Posterior vena cava (tissue), 2 donors: ENCODE data around the gene EYA4. TPM values are rescaled to one million over a fixed set of nuclear protein-coding genes. Genes with fewer than 3 reads are reported as not detected.

Experiments used
- DNase-seq: peaks from one replicate; pipeline ENCODE4 v3.0.0-alpha.2; 2020; ENCODE audit warnings: low spot score
- intact Hi-C, 2 donors: fragments of 100-400 bp; cut with DNase I; formaldehyde crosslinking; loops; one replicate each; pipeline versions ENCODE4 v1.14.1 to v1.14.2; 2022 to 2023
- total RNA-seq, 2 donors: library from RNA; stranded (reverse); fragmentation: NEBNext Ultra II Directional; extraction: Animal tissue kit (Norgen Biotek cat#: 25700); gene quantifications; one replicate each; pipeline ENCODE4 v1.2.1, GENCODE V29; 2021
- donor health status: DM: yes; HTN: yes; CAD: no.
- donor health status: DM: yes; HTN: yes; CAD: no.

EYA4 gene
- total RNA-seq, 2 donors from 2014 or later, result 0.95 to 2.6 TPM

DNA sequence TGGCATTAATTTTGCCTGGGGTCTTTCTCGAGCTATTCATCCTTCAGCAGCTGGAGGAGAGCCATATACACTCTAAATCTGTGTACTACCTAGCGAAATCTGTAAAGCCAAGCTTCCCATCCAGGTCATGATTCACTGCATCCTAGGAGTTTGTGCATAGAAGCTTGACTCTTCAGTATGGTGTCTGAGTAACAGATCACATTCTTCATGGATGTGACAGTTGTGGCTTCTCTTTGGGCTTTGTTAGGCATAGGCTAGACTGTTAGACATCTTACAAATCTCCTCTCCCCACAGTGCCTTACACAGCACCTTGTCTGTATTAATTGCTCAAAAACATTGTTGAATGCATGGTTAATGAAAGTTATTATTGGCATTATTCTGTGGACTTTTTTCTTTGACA lies 177.0 kb downstream of the EYA4 start:
- no peak for DNase-seq
- intact Hi-C loops, result no loop called here

DNA sequence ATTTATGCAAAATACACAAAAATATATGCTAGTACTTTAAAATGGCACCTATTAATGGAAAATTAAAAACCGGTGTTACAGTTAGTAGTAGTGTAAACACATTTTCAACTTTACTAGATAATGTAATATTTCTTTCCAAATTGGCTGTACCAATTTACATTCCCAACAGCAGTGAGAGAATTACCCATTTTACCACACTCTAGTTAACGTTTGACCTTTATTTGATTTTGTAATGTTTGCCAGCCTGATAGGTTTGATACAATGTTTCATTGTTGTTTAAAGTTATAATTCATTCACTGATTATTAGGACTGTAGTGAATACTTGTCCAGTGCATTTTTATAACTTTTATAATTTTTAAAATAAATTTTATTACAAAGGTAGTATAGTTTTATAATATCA lies 182.1 kb downstream of the EYA4 start:
- intact Hi-C loops, result no loop called here
- no peak for DNase-seq

DNA sequence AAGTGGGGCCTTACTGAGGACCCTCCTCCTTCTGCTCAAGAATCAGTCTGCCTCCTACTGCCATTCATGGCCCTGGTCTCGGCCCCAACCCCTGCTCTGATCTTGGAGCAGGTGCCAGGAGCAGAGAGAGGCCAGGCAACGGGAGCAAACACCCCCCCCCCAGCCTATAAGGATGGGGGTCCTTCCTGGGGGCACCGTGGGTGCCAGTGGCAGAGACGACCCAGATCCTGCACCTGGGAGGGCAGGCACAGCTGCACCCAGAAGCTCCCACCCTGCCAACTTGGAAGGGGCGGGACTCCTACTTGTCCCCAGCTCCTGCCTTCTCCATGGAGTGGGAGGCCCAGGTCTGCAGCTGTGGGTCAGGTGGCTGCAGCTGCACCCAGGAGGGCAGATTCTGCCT lies 183.2 kb downstream of the EYA4 start:
- intact Hi-C loops, result no loop called here
- no peak for DNase-seq

DNA sequence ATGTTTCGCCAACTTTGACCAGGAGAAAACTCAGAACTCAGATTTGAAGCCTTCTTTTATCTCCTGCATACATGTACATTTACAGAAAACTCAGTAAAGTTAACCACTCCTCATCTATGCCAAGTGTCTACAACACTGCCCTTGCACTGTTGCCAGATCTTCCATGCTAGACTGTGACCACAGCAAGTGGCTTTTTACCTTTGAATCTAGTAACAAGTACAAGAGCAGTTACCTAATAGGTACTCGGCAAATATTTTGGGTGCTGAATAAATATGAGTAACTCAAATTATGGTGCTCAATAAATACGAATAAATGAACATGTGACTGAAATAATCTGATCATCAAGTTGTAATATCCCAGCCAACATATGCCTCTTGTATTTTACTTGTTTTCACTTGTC lies 184.9 kb downstream of the EYA4 start:
- DNase-seq, result no peak
- intact Hi-C loops, result no loop called here

DNA sequence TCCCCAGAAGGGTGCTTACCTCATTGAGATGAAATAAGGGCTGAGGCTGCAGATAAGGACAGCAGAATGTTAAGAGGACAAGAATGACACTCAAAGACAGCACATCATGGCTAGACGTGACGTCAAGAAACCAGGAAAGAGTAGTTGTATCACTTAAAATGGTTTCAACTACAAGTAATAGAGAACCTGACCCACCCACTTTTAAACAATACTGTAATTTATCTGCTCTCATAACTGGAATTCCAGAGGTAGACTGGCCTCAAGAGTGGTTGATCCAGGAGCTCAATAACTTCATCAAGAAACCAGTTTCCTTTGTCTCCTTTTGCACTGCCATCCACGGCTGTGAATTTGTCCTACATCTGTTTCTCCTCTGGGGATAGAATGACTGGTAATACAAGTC lies 187.1 kb downstream of the EYA4 start:
- intact Hi-C loops, result no loop called here
- DNase-seq, result no peak

DNA sequence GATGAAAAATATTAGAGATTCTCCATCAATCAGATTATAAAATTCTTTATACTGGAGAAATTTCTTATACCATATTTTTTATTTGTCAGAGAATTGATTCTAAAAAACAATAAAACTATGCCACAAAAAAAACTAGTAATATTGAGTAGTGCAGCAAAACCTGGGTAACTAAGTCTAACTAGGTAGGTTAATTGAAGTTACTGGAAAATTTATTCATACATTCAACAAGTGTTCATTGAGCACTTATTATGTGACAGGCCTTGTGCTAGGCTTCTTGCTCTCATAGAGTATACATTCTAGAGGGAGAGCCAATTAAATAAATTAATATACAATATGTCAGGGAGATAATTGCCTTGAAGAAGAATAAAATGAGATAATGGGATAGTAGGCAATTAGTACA lies 189.4 kb downstream of the EYA4 start:
- DNase-seq, result no peak
- intact Hi-C loops, result no loop called here

DNA sequence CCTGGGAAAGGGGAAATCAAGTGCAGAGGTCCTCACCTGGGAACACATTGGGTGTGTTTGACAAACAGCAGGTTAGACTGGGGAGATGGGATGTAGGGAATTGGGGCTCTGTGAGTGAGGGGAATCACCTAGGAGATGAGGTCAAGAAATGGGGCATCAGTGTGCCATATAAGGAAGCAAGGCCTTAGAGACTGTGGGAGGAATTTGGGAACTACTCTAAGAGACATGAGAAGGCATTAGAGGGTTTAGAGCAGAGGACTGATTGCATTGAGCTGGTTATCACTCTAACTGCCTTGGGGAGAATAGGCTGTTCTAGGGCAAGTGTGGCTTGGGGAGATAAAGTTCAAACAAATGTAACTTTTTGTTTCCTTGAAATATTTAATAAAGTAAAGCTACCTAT lies 189.9 kb downstream of the EYA4 start:
- DNase-seq, result no peak
- intact Hi-C loops, result no loop called here

DNA sequence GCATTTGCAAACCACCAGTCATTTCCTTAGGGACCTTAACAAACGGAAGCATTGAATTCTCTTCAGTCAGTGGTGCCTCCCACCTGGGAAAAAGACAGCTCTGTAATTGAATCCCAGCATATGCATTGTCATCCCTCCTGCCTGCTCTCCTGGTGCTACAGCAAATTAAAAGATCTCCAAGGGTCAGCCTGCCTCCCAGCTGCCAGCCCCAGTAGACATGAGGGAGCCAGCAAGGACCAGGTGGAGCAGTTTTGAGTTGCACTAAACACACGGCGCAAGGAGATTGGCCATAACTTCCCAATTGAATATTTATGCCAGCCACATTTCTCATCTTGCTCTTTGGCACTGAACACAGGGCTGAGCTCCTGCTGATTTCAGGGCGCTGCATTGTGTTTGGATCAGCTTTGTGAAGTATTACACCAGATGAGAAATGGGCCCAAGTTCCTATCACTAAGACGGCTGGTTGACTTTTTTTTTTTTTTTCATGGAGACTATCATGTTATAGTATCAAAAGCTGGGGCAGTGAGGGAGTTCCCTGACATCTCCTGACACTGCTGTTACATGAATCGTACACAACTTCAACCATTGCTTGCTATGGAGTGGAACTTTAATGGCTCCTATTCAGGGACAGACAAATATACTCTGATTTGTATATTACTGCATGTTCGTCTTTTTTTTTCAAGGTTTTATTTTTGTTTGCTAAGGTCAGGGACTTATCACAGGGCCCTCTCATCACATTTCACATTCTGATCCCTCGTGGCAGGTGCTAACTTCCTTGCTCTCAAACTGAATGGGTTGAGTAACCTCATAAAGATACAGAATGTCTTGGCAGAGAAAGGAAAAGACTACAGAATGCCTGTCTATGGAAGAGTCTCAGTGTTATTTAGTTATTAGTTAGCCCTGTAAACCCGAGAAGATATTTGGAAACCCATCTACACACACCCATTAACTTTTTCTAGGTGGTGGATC lies 191.1 kb downstream of the EYA4 start:
- intact Hi-C loops, result no loop called here
- no peak for DNase-seq

DNA sequence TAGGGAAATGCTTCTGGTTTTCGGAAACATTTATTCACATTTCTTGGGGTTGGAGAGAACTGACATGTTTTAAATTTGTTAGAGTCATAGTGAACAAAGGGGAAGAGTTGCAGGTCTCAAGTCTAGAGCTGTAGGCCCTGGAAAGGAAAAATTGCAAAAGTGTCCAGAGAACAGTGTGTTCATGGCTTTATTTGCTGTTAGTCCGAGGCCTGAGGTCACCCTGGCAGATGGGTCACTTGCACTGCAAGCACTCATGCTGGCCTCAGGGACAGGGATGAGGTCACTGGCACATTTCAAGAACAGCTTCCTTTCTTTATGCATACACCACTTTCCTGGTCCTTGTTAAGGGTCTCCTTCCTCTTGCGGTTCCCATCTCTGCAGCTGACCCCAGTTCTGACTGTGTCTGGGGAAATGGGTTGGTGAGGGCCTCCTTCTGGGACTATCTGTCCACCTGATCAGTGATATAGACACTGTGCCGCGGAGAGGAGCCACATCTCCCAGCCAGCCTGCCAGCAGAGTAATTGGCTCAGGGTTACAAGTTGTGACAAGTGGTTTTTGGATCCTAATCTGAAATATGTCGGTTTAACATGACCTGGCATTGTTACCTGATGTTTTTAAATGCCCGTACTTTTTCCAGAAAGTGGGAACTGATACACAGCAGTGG lies 194.0 kb downstream of the EYA4 start:
- no peak for DNase-seq
- intact Hi-C loops, result no loop called here

DNA sequence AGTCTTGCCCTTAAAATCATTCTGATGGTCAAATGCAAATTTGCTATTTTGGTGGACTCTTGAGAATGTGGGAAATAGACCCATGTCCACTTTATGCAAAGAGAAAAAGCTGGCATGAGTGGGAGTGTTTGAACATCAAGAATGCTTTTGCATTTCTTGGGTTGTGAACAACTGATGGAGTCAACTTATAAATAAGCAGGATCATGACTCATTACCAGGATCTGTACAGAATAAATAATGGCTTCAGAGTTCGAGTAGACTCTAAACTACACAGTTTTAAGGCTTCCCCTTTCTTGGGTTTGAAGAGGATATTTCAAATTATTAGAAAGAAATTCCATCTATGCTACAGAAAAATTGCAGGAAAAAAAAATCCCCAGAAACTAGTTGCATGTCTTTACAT lies 195.5 kb downstream of the EYA4 start:
- intact Hi-C loops, result no loop called here
- DNase-seq, result no peak

DNA sequence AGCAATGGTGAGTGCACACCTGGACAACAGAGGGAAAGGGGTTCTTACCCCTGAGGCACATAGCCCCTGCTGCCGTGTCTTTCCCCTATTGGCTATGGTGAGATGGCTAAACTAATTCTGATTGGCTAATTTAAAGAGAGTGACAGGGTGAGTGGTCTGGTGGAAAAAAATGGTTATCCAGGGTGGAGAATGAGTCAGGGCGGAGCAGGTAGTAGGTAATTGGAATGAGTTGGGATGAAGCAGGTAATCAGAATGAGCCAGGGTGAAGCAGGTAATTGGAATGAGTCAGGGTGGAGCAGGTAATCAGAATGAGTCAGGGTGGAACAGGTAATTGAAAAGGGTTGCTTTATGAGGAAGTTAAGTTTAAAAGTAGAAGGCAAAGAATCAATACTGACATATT lies 200.3 kb downstream of the EYA4 start:
- DNase-seq, result no peak
- intact Hi-C loops, result no loop called here

DNA sequence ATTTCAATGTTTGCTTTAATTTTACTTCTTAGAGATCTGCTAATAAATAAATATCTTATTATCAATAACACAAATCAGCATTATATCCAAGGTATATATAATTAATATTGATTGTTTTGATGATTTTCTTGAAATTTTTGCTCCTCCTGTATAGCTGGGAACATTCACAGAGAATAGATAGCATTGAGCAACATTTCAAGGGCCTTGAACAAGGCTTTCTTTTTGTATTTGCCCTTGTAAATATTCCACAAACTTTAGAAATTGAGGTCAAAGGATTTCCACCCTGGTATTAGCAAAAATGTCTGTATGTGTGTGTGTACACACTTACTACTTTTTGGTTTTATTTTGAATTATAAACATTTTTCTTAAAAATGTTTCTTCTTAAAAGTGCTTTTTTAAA lies 205.6 kb downstream of the EYA4 start:
- intact Hi-C loops, result no loop called here
- no peak for DNase-seq

DNA sequence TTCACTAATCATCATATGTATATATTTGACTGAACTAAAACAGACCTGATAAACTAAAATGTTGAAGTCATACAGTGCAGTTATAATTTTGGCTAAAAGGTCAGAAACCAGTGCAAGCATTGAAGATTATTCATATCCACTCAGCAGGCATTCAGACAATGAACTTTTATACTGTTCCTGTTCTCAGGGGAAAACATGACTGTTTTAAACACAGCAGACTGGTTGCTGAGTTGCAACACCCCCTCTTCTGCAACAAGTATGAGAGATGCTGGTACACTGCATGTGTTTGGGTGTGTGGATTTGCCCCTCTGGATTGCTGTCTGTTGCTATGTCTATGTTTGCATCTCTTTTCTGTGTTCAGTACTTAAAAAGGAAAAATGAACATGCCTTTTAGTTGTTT lies 206.8 kb downstream of the EYA4 start:
- no peak for DNase-seq
- intact Hi-C loops, result no loop called here

DNA sequence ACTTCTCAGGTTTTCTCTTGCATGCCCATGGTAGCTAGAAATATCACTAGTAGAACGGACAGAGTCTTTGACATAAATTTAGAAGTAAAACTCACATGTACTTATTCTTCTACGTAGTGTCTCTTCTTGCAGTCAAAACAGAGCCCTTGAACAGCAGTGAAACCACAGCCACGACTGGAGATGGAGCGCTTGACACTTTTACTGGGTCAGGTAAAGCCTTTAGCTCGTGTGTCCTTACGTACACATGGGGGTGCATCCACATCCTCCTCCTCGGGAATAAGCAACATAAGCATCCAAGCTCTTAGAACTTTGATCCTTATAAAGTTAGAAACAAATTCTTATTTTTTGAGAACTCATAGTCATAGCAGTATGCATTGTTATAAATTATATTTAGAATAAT lies 215.3 kb downstream of the EYA4 start:
- DNase-seq, result no peak
- intact Hi-C loops, result no loop called here

DNA sequence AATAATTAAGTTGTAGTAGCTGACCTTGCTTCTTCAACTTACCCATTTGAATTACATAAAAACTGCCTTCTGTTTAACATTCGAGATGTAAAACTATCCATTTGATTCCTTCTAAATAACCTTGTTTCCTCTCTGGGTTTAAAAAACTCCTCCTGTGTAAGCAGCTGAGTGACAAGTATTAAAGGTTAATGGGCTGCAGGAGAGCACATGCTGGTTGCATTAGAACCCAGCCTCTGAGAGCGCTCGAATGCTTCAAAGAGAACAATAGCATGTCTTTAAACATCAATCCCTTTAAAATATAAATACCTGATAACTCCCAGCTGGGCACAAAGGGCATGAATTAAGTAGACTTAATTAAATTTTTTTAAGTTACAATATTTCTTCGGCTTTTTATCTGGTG lies 215.8 kb downstream of the EYA4 start:
- intact Hi-C loops, result no loop called here
- no peak for DNase-seq

DNA sequence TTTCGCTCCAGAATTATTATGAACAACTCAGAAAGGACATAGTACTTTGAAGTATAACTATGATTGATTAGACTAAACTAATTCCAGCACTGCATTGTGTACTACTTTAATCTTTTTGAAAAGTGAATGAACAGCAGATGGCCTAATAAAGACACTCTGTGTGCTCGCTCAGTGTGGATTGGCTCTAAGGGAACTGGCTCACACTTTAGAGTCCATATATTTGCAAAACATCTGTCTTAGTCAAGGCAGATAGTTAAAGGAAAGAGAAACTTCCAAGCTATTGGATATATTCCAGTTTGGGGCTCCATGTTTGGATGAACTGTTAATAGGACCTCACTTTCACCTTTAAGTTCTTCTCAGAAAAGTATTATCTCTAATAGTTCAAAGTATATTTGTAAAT lies 218.9 kb downstream of the EYA4 start:
- intact Hi-C loops, result no loop called here
- DNase-seq, result no peak

DNA sequence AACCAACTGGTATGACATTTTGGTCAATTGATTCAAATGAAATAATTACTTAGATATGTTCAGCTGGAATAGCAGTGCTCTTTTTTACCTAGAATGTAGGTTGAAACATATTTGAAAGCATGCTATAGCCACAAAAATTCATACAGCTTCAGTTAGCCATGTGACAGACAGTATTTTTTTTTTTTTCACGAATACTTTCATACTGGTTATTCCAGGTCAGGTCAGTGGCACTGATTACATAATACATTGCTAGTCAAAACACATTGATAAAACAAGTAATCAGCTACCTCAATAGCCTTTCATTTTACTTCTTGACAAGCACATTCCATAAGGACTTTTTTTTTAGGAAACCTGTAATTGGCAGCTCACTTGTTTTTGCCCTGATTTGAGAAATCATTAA lies 222.6 kb downstream of the EYA4 start:
- intact Hi-C loops, result no loop called here
- DNase-seq, result no peak

DNA sequence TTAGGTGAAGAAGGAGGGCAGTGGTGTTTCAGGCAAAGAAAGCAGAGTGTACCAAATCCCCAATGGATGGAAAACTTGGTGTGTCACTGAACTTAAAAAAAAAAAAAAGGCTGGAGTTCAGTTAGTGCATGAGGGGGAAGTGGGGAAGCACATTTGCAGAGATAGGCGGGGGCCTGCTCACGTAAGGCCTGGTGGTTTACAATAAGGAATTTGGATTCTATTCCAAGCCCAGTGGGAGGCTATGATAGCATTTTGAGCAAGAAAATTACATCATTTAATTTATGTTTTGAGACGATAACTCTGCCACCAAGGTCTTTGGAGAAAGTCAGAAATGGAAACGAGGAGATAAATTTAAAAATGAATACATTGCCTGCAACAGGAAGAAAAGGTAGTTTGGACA lies 225.5 kb downstream of the EYA4 start:
- DNase-seq, result no peak
- intact Hi-C loops, result no loop called here

DNA sequence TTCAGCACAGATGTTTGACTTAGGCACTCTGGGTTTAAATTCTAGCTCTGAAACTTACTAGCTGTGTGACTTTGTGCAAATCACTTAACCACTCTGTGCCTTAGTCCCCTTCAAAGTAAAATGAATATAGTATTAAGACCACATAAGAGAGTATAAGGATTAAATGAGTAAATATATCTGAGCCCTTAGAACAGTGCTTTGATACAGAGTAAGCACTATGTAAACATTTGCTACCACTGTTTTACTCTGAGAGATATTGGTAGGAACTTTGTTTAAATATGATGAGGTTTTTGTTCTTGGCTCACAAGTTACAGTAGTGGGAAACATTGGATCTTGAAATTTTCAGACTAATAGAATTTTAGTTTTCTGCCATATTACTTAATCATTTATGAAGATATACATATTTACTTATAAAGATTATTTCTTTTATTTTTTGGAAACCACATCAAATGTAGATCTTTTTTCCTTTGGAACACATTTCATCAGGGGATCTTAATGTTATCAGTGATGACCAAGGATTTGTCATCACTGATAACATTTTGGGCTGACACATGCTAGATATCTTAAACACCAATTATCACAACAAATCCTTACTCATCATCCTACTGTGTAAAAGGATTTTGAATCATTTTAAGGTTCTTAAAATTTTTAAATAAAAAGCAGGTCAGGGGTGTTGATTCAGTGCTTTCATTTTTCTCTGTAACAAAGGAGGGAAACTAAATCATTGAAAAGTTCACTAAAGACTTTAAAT lies 226.2 kb downstream of the EYA4 start:
- intact Hi-C loops, result no loop called here
- no peak for DNase-seq

DNA sequence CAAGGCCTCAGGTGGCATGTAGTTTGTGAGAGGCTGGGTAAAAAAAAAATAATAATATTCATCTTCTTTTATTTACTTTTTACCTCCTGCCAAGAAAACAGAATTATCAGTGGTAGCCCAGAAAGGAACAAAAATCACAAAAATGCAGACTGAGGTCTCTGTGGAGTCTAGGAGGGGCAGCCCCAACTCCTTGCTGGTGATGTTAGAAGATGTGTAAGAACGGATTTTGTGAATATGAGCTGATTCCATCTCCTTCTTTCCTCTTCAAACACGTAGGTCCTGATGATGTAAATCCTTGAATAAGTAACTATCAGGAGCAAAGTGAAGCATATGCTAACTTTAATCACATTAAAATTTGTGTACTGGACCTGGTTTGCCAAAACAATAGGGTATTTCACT lies 226.8 kb downstream of the EYA4 start:
- intact Hi-C loops, result no loop called here

More for the DNA sequence above, 226.8 kb downstream of the EYA4 start:
- no peak for DNase-seq
